ENCODE results near the gene SLC36A2. TPM values are rescaled to one million over a fixed set of nuclear protein-coding genes. Genes with fewer than 3 reads are reported as not detected.

SLC36A2 gene
- total RNA-seq, 2 donors from 2014 or later, result not detected

GRCh38 chr5:151357792-151358191, 10.4 kb upstream of the SLC36A2 start:
- TF ChIP-seq, protein P1, sequence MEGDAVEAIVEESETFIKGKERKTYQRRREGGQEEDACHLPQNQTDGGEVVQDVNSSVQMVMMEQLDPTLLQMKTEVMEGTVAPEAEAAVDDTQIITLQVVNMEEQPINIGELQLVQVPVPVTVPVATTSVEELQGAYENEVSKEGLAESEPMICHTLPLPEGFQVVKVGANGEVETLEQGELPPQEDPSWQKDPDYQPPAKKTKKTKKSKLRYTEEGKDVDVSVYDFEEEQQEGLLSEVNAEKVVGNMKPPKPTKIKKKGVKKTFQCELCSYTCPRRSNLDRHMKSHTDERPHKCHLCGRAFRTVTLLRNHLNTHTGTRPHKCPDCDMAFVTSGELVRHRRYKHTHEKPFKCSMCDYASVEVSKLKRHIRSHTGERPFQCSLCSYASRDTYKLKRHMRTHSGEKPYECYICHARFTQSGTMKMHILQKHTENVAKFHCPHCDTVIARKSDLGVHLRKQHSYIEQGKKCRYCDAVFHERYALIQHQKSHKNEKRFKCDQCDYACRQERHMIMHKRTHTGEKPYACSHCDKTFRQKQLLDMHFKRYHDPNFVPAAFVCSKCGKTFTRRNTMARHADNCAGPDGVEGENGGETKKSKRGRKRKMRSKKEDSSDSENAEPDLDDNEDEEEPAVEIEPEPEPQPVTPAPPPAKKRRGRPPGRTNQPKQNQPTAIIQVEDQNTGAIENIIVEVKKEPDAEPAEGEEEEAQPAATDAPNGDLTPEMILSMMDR (IDR thresholded peaks at IDR 0.05), result no peak
- Histone ChIP-seq H3K9me3 (no peaks in the 10 kb centered on the region), H3K36me3 (no peaks in the 10 kb centered on the region), H3K4me1 (no peaks in the 10 kb centered on the region), H3K27me3 (no peaks in the 10 kb centered on the region), H3K27ac (no peak overlapping the region), H3K9ac (ENCODE audit: low read depth in 2 of 2, low read length in 2 of 2) (no peak overlapping the region), H3K4me3 (no peak overlapping the region)
- intact Hi-C loops (cut with DNase I), result no loop called here
- DNase-seq, result no peak

GRCh38 chr5:151357097-151357496, 9.7 kb upstream of the SLC36A2 start:
- Histone ChIP-seq H3K4me1 (no peaks in the 10 kb centered on the region), H3K9ac (ENCODE audit: low read depth in 2 of 2, low read length in 2 of 2) (no peak overlapping the region), H3K27me3 (no peaks in the 10 kb centered on the region), H3K9me3 (no peaks in the 10 kb centered on the region), H3K27ac (no peak overlapping the region), H3K36me3 (no peaks in the 10 kb centered on the region), H3K4me3 (no peak overlapping the region)
- TF ChIP-seq, protein P1 (IDR thresholded peaks at IDR 0.05), result no peak
- intact Hi-C loops (cut with DNase I), result no loop called here
- no peak for DNase-seq

GRCh38 chr5:151351671-151352070, 4.3 kb upstream of the SLC36A2 start:
- Histone ChIP-seq H3K36me3 (no peaks in the 10 kb centered on the region), H3K4me1 (no peaks in the 10 kb centered on the region), H3K9me3 (no peaks in the 10 kb centered on the region), H3K27me3 (no peaks in the 10 kb centered on the region), H3K4me3 (no peak overlapping the region), H3K27ac (no peak overlapping the region), H3K9ac (ENCODE audit: low read depth in 2 of 2, low read length in 2 of 2) (no peak overlapping the region)
- no peak for DNase-seq
- TF ChIP-seq, protein P1 (IDR thresholded peaks at IDR 0.05), result no peak
- intact Hi-C loops (cut with DNase I), result no loop called here

DNA sequence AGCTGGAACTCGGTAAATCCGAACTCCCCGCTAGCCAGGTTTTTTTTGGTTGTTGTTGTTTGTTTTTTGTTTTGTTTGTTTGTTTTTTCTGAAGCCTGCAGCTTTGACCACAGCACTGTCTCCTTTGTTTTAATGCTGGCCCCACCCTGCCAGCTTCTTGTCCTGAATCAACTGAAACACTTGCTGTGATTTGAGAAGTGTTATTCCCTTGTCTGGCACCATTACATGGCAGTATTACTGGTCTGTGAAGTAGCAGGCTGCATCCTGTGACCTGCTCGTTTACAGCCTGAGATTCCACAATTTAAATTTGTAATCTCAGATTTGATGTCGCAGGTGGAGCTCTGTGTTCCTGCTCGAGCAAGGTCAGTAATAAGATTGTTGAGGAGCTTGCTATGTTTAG, 1.4 kb upstream of the SLC36A2 start:
- TF ChIP-seq, protein P1 (IDR thresholded peaks at IDR 0.05), result no peak
- DNase-seq, result no peak
- no peak overlapping the region for H3K9ac ChIP-seq (ENCODE audit: low read depth in 2 of 2, low read length in 2 of 2)

GRCh38 chr5:151345808-151346478, 1.4 kb downstream of the SLC36A2 start:
- intact Hi-C loops (cut with DNase I), result no loop called here
- H3K36me3 ChIP-seq, result no peaks in the 10 kb centered on the region
- H3K4me1 ChIP-seq, result no peaks in the 10 kb centered on the region
- H3K27me3 ChIP-seq, result no peaks in the 10 kb centered on the region
- H3K4me3 ChIP-seq, result no peak overlapping the region
- no peak for DNase-seq
- H3K27ac ChIP-seq, result no peak overlapping the region
- no peak overlapping the region for H3K9ac ChIP-seq (ENCODE audit: low read depth in 2 of 2, low read length in 2 of 2)
- H3K9me3 ChIP-seq, result no peaks in the 10 kb centered on the region
- TF ChIP-seq, protein P1 (IDR thresholded peaks at IDR 0.05), result no peak

More for the DNA sequence above, 1.4 kb upstream of the SLC36A2 start:
- Histone ChIP-seq H3K27me3 (no peaks in the 10 kb centered on the region), H3K27ac (no peak overlapping the region), H3K36me3 (no peaks in the 10 kb centered on the region), H3K4me3 (no peak overlapping the region), H3K4me1 (no peaks in the 10 kb centered on the region), H3K9me3 (no peaks in the 10 kb centered on the region)
- intact Hi-C loops (cut with DNase I), result no loop called here
